Right lobe of liver (tissue), 6 donors: ENCODE data around the gene SLC12A2. TPM values are rescaled to one million over a fixed set of nuclear protein-coding genes. Genes with fewer than 3 reads are reported as not detected.

Experiments used
- ATAC-seq, 4 donors: fragments of 200-7000 bp; cut with Tn5 transposase; one replicate each; pipeline ENCODE4 v1.9.1; 2020; ENCODE audit warnings: mild to moderate bottlenecking in 4 of 4, moderate library complexity in 4 of 4
- DNase-seq, 3 donors: peaks; one replicate each; pipeline ENCODE4 v3.0.0-alpha.2; 2020
- H3K27ac ChIP-seq, 3 donors: fragments of 200-600 bp; one replicate each; pipeline ENCODE4 v1.8.0; 2022
- H3K27me3 ChIP-seq, 2 donors: fragments of 200-600 bp; one replicate each; pipeline ENCODE4 v1.8.0; 2022
- H3K36me3 ChIP-seq, 4 donors: fragments of 200-600 bp; sonication (generic) in 1 of 4; one replicate each; pipeline versions ENCODE4 v1.5.1 to v1.8.0; 2017 to 2022; ENCODE audit warnings: control low read depth in 1 of 4
- H3K4me1 ChIP-seq, 4 donors: fragments of 200-600 bp; sonication (generic) in 1 of 4; one replicate each; pipeline versions ENCODE4 v1.5.1 to v1.8.0; 2017 to 2022; ENCODE audit warnings: control low read depth in 1 of 4
- H3K4me3 ChIP-seq, 3 donors: fragments of 200-600 bp; one replicate each; pipeline ENCODE4 v1.8.0; 2022
- H3K9me3 ChIP-seq, 4 donors: fragments of 200-600 bp; sonication (generic) in 1 of 4; one replicate each; pipeline versions ENCODE4 v1.5.1 to v1.8.0; 2017 to 2022; ENCODE audit warnings: control low read depth in 1 of 4
- CTCF ChIP-seq, 4 donors: fragments of 200-600 bp in 3 of 4; fragments of 450-650 bp in 1 of 4; IDR thresholded peaks; one replicate each; pipeline versions ENCODE4 v1.5.1 to v1.8.0; 2016 to 2022; ENCODE audit warnings: antibody characterized with exemption in 4 of 4, mild to moderate bottlenecking in 2 of 4
- POLR2A ChIP-seq: fragments of 450-650 bp; IDR thresholded peaks from one replicate; pipeline ENCODE4 v1.6.1; 2017; ENCODE audit warnings: antibody characterized with exemption, mild to moderate bottlenecking
- WGBS: methylation state at CpG from one replicate; pipeline ENCODE4 v1.1.6; 2018; ENCODE audit warnings: low coverage, low lambda C conversion rate; ENCODE audit not compliant: insufficient coverage; ENCODE audit errors: missing lambda C conversion rate; 5-methylcytosine and 5-hydroxymethylcytosine counted together
- intact Hi-C, 2 donors: fragments of 100-400 bp; cut with DNase I; formaldehyde crosslinking; loops; one replicate each; pipeline versions ENCODE4 v1.11.2 to v1.14.1; 2022
- total RNA-seq, 6 experiments: library from RNA; depleted of rRNA in 2 of 6; stranded (reverse); fragments of >200 nt in 2 of 6; fragmentation: NEBNext Ultra II Directional in 3 of 6; extraction: Animal tissue kit (Norgen Biotek cat#: 25700) in 3 of 6; gene quantifications; one replicate each; pipeline versions ENCODE4 v1.1.0 to v1.2.4, GENCODE V29; 2016 to 2023
- donor health status: DM: no; HTN: yes; CAD: no.
- donor health status: DM: no; HTN: no; CAD: no.
- donor health status: DM: no; HTN: no; CAD: no.
- donor health status: DM: no; HTN: yes; CAD: no.
- donor health status: DM: no; HTN: yes; CAD: no.

Gene SLC12A2
- total RNA-seq, 6 experiments from 2014 or later, result 3.1 to 9.8 (median 8.1) TPM

- no peak for TF ChIP-seq CTCF (IDR thresholded peaks at IDR 0.05)
- TF ChIP-seq POLR2A, result no peak
- ATAC-seq (no peak), DNase-seq (no peak)
- H3K27ac ChIP-seq, result no peak overlapping the region
- H3K27me3 ChIP-seq, result no peaks in the 10 kb centered on the region
- intact Hi-C loops, result no loop called here
- no peaks in the 10 kb centered on the region for H3K9me3 ChIP-seq
- H3K36me3 ChIP-seq, result no peaks in the 10 kb centered on the region
- H3K4me3 ChIP-seq, result no peak overlapping the region
- H3K4me1 ChIP-seq, result no peaks in the 10 kb centered on the region
- WGBS, result 71% methylated on average over 1 of the region's 7 CpGs
Measured at GRCh38 chr5:128216285-128216684, 132.7 kb downstream of the SLC12A2 start.

GRCh38 chr5:128216860-128217531 is 133.4 kb downstream of the SLC12A2 start:
- no peak overlapping the region for H3K4me3 ChIP-seq
- H3K4me1 ChIP-seq, result no peaks in the 10 kb centered on the region
- H3K9me3 ChIP-seq, result no peaks in the 10 kb centered on the region
- peak in 1 of 4 donors; percentile 18 for ATAC-seq
- no peak for DNase-seq
- 36% methylated on average over 9 of the region's 15 CpGs for WGBS
- H3K36me3 ChIP-seq, result no peaks in the 10 kb centered on the region
- intact Hi-C loops, result no loop called here
- no peaks in the 10 kb centered on the region for H3K27me3 ChIP-seq
- no peak for TF ChIP-seq POLR2A
- no peak for TF ChIP-seq CTCF (IDR thresholded peaks at IDR 0.05)
- H3K27ac ChIP-seq, result no peak overlapping the region

- 73% methylated on average over 2 of the region's 2 CpGs for WGBS
- intact Hi-C loops, result no loop called here
- Histone ChIP-seq H3K27ac (no peak overlapping the region), H3K4me3 (no peak overlapping the region), H3K4me1 (no peaks in the 10 kb centered on the region), H3K9me3 (no peaks in the 10 kb centered on the region), H3K36me3 (no peaks in the 10 kb centered on the region), H3K27me3 (no peaks in the 10 kb centered on the region)
- TF ChIP-seq POLR2A (no peak), CTCF (IDR thresholded peaks at IDR 0.05) (no peak)
- DNase-seq, result no peak
- no peak for ATAC-seq
Measured at GRCh38 chr5:128220841-128221240, 137.3 kb downstream of the SLC12A2 start.

DNA sequence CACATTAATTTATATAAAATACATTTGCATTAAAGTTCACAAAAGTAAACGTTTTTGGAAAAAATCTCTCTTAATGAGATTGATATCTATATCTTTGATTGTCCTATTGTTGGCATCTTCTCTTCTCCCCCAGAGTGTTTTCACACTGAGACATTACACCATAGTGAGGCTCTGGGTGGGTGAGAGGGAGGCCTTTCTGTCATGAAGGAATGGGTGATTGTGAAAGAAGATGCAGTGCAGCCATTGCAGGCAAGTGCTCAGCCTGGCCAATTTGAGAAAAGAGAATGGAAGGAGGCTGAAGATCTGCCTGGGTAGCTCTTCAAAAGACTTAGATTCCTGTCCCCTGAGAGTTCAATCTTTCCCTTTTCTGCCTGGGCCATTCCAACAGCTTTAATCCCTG is 140.8 kb downstream of the SLC12A2 start:
- no peak for ATAC-seq
- no peak overlapping the region for H3K27ac ChIP-seq
- H3K36me3 ChIP-seq, result no peaks in the 10 kb centered on the region
- no peaks in the 10 kb centered on the region for H3K27me3 ChIP-seq
- H3K4me3 ChIP-seq, result no peak overlapping the region
- DNase-seq, result no peak
- intact Hi-C loops, result no loop called here
- 31% methylated on average over 1 of the region's 1 CpG for WGBS
- no peaks in the 10 kb centered on the region for H3K4me1 ChIP-seq
- no peaks in the 10 kb centered on the region for H3K9me3 ChIP-seq
- TF ChIP-seq POLR2A (no peak), CTCF (IDR thresholded peaks at IDR 0.05) (no peak)
